HG02852 (cell line): Measurements from ENCODE around the gene CDH11.

ENCODE experiments used
- ATAC-seq: cut with Tn5 transposase; IDR thresholded peaks from one replicate; pipeline ENCODE4 v1.9.1; 2021; ENCODE audit warnings: mild to moderate bottlenecking, moderate library complexity; ENCODE audit not compliant: unreplicated experiment

CDH11 gene, protein sequence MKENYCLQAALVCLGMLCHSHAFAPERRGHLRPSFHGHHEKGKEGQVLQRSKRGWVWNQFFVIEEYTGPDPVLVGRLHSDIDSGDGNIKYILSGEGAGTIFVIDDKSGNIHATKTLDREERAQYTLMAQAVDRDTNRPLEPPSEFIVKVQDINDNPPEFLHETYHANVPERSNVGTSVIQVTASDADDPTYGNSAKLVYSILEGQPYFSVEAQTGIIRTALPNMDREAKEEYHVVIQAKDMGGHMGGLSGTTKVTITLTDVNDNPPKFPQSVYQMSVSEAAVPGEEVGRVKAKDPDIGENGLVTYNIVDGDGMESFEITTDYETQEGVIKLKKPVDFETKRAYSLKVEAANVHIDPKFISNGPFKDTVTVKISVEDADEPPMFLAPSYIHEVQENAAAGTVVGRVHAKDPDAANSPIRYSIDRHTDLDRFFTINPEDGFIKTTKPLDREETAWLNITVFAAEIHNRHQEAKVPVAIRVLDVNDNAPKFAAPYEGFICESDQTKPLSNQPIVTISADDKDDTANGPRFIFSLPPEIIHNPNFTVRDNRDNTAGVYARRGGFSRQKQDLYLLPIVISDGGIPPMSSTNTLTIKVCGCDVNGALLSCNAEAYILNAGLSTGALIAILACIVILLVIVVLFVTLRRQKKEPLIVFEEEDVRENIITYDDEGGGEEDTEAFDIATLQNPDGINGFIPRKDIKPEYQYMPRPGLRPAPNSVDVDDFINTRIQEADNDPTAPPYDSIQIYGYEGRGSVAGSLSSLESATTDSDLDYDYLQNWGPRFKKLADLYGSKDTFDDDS

DNA sequence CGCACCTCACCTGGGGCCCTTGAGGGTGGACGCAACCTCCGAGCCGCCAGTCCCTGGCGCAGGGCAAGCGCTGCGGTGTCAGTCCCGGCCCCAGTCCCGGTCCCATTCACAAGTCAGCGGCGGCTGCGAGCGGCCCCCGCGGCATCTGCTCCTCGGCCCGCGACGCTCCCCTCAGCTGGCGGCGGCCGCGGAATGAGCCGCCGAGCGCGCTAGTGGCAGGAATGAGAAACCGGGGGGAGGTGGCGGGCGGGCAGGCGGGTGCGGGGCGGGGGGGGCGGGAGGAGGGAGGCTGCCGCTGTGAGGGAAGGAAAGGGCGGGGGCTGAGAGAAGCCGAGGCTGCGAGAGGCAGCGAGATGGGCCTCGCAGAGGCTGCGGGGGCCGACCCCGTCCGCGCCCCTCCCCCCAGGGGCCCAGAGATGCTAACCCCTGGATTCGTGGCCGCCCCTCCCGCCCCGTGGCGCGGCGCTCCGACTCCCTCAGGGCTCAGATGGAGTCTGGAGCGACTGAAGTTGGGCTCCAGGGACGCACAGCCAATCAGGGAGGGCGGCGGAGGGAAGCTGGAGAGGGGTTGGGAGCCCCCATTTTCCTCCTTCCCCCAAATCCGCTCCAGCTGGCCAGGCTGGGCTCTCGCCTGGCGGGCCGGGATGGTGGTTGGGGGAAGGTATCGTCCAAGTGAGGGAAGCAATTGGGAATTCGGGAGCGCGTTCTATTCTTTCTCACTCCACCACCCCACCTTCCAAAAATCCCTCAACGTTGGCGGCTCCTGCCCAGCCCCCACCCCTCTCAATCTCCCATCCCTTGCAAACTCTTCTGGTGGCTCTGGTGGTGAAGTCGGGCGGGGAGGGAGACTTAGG lies at the start of gene CDH11:
Gene CDH11, minus strand, starts transcription at position 194 of the 854 bp plus-strand sequence. CDS start 117,194 bp downstream, outside the sequence.
- no peak for ATAC-seq

DNA sequence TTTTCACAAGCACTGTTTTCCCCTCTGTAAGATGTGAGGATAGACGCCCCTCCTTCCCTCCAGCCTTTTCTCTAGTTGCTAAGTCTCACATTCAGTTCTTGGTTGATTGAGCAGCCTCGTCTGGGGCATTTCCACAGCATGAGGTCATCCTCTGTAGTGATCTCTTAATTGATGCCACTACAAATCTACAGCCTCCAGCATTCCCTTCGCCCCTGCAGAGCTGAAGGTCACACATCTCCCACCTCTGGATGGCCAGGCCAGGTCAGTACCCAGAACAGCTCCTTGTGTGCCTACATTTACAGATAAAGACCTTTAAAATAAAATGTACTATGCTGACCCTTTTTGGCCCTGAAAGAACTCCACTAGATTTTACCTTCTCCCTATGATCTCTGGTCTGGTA lies 32.5 kb upstream of the CDH11 start:
- ATAC-seq = no peak

DNA sequence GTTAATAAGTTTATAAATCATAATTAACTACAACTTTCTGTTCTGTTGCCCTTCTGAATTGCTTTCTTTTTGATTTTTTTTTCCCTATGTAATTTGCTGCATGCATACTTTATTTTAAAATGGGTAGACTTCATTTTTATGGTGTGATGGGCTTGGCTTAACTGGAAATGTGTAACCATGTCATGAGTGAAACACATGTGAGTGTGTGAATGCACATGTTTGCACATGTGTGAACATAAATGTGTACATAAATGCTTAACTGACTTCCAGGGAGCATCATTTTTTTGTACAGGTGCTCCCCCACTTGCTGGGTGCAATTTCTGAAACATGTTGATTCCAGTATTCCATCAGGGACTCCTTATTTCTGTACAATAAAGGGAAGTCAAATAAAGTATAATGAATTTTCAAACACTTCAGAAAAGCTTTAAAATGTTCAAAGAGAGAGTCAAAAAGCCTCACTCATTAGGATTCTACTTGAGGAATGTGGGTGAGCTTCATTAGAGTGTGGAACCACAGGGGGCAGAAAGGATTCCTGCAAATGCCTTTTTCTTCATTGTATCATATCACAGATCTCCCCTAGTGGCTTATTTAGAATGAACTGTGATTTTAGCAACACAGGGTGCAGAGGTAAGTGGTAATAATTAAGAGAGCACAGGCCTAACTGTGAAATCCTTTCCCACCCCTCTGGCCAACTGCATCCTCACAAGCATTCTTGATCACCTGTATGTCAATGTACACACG lies 31.7 kb upstream of the CDH11 start:
- ATAC-seq = no peak

DNA sequence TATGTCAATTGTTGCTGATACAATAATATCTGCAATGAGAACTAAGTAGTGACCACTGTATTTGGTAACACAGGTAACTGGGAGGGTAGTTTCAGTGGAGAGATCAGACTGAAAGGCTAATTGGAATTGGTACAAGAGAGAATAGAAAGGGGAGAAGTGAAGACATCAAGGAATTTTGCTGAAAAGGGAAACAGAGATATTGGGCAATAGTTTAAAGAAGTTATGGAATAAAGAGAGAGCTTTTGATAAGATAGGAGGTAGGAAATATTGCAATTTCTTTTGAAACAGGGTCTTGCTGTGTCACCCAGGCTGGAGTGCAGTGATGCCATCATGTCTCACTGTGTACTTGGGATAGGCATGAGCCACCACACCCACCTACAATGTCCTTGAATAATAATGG lies 26.9 kb upstream of the CDH11 start:
- ATAC-seq = no peak

DNA sequence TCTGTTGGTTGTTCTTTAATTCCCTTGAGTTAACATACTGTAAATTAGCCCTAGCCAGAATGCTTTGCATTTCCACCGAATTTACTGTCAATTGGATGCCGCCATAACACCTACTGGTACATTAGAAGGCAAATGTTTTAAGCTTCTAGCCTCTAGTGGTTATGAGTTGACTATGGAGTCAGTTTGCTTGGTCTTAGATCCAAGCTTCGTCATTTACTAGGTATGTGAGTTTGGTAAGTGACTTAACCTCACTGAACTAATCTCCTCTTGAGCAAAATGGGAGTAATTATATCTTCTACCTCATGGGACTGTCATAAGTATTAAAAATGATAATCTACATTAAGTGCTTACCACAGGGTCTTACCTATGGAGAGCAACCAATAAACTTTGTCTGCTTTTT lies 20.4 kb upstream of the CDH11 start:
- ATAC-seq = no peak

DNA sequence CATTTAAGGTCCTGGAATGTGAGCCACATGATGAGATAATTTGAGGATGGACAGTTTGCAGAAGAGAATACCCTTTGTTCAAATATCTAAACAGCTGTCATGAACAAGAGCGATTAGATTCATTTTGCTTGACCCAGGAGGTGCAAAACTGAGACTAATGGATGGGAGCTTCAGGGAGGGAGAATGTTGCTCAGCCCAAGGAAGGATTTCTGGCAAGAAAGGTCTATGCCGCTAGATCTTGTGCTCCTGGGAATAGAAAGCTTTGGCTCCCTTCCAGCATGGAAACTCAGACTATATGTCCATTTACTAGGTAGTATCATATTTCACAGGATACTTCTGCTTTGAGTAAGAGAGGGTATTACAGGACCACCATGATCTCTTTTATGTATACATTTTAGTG lies 14.8 kb upstream of the CDH11 start:
- ATAC-seq = no peak

DNA sequence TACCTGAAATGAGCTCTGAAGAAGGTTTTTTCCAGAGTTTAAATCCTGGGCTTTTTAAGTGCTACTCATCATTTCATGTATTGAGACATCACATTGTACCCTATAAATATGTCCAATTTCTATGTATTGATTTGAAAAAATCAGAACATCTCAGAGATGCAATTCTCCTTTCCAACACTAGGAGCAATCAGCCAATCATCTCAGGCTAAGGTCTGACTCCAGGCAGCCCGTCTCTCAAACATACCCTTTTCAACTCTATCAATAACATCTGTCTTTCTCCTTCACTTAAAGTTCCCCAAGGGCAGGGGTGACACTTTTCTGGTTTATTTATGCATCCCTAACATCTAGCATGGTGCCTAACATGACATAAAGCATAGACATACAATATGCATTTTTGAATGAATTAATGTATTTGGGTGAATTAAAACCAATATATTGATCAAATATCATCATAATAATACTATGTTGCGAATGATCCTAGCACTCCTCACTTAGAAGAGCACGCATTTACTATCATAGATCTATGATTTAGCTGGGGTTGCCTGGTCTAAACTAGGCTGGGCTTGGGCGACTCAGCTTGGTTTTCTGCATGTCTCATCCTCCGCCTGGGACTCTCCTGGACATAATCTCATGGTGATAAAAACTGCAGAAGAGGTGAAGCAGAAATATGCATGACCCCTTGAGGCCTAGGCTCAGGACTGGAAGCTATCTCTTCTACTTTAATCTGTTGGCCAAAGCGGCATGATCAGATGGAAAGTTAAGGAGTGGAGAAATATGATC lies 5.2 kb upstream of the CDH11 start:
- no peak for ATAC-seq

DNA sequence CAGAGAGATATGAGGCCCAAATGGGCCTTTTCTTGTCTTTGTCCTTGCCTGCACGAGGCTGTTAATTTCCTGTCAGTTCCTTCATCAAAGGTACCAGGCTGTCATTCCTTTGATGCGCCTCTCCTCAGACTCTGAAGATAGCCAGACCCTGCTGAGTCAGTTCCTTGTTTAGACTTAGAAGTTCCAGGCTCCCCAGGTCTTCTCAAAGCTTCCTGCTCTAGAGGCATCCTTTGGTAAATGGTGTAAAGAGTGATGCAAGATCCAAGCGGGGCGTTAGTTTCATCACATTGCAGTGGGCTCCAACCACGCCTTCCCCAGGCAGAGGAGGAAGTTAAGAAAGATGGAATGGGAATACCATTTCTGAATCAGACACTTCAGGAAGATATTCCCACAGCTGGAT lies 4.0 kb upstream of the CDH11 start:
- no peak for ATAC-seq

DNA sequence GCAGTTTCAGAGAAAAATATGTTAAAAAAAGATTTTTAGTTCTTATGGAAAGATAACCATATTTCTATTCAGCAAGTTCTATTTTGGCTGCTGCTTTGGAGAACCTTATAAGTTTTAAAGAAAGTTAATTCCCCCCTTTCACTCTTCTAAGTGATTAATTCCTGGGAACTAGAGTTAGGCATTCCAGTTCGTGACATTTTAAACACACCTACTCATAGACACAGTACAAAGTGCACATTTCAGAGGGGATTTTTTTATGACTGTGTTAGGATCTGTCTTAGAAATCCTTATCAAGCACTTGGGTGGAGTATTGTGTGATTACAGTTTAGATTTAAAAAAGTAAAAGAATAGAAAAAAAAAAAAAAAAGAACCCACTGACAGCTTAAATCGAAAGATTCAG lies 3.5 kb upstream of the CDH11 start:
- ATAC-seq = no peak

DNA sequence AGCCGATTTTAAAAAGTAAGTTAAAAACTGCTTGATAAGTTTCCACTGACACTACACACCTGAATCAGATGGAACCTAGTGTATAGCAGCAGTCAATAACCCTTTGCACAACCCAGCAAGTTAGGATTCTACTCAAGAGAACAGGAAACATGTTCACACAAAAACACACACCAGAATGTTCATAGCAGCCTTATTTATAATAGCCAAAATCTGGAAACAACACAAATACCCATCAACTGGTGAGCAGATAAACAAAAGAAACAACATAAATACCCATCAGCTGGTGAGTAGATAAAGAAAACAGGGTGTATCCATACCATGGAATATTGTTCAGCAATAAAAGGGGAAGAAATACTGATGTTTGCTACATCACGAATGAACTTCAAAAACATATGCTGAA lies 2.7 kb upstream of the CDH11 start:
- ATAC-seq = no peak

DNA sequence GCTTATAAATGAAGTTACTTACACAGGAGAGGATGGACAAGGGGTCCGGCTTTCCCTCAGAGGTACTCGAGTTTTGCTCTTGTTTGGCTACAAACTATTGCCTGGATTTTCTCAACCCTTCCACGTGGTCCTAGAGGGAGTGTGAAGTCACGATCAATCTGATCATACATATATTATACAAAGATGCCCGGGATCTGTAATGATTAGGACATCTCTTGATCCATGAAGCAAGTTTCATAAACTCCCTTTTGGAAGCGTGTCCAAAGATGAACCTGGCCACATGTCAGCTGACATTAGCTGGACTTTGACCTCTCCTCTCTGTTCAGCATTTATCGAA lies 2.3 kb upstream of the CDH11 start:
- no peak for ATAC-seq

DNA sequence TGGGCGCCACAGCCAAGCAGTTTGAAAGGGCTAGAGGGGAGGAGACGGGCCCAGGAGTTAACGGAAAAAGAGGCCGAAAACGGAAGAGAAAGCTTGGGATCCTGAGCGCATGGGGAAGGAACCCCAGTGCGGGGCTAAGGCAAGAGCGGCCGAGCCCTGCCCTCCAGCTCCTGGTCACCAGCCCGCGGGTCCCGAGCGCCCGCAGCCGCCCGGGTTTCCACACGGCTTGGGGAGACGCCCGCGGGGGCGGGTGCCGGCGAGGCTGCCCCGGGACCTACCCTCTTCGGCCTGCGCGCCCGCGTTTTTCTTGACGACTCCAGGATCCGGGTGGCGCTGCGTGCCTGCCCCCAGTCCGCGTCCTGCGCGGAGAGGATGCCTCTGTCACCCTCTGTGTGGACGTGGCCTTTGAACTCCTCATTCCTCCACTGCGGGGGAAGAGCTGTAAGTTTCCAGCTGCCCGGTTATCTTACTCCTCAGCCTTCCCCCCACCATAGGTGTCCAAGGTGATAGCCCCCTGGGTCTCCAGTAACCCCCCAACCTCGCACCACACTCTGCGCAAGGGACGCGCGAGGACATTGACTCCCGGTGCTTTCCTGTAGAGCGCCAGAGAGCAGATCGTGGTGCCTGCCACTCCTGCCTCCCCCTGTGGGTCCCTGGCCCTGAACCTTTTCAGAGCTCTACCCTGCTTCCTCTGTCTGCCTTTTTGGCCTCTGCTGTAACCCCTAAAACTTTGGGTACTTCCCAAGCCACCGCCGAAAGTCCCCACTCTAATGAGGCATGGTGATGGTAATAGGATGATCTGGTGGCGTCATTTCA lies 1.7 kb upstream of the CDH11 start:
- ATAC-seq = no peak

DNA sequence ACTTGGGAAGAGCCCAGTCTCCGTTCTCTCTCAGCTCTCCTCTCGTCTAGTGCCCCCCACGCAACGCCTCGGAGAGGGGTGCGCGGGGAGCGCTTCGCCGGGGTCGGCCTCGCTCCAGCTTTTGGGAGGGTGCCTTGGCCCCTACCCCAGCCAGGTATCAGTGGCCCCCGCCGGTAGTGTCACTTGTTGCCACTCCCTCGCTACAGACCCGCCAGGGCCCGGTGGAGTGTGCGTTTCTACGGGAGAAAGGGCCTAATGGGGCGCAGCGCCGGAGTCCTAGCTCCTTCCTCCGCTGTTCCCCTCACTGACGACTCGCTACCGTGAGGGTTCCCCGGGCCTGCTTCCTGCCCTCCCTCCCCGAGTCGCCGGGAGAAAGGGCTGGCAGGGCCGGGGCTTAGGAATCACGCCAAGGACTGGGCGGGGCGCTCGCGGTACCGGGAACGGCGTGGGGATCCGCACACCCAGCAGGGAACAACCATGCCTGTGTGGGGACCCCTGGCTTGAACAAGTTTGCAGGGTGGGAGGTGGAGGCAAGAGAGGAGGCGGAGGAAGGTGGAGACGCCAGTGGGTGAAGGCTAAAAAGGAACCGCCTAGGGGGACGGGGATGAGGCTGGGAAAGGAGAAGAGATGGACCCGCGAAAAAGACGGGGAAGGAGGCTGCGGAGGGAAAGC lies 997 bp upstream of the CDH11 start:
- no peak for ATAC-seq

DNA sequence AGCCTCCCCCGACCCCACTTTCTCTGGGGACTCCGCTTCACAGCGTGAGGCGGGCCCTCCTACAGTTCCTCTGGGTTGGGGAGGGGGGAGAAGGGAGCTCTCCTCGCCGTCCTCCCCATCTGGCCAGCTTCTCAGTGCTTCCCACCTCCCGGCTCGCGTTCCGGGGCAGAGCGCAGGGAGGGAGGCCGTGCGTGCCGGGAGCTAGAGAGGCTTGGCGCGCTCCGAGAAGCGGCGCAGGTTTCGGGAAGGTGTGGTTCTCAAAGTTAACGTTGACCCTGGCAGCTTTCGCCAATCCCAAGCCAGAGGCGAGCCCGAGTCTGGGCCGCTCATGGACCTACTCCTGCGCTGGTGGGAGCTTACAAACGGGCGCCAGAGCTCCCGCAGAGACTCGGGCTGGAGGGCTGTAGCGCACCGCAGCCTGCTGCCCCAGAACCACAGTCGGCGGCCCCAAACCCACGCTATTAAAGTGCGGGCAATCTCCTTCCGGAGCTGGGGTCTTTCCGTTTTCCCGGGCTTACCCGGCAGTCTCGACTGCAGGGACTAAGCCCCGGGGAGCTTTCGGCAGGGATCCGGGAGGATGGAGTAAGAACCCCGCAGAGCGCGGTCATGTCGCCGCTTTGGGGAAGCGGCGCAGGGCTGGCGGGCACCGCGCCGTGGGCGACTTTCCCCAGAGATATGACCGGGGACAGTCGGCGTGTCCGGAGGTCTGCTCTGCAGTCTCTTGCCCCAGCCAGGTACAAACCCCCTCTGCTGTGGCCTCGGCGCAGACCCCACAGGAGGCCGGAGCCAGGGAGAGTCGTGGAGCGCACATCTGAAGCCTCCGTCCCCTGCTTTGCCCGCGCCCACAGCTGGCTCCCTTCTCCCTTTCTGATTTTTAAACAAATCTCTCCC lies 787 bp downstream of the CDH11 start:
- ATAC-seq = no peak

DNA sequence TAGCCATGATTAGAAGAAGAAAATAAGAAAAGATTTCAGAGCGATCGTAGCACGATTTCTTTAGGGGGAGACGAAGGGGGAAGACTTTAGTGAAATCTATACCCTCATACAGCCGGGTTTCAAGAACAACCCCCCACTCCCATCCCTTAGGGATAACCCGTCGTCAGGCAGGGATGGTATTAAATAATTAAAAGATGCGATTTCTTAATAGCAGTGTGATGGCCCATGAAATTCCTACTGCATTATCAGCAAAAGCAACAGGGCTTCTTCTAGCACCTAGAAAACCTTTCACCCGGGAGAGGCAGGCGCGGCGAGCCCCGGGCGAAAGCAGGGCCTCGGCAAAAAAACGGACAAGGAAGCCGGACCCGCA lies 1.4 kb downstream of the CDH11 start:
- no peak for ATAC-seq

DNA sequence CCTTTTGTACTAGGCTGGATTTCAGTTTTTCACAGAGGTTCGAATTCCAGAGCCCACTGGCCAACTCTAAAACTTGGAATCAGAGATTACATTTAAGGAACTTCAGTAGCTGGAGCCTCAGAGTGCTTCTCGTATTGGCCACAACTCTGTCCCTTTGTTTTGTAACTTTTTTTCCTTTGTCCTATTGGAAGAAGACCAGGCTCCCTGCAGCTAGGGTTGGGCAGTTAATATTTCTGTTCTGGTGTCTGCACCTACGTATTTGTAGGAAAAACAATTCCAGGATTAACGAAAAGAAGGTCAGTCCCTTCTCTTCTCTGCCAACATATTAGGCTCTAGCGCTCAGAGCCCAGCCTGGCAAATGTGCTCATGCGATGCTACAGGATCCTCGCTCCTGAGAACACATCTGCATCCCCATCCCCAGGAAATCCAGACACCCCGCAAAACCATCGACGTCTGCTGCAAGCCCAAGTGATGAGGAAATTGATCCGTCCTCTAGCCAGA lies 1.9 kb downstream of the CDH11 start:
- ATAC-seq = no peak

DNA sequence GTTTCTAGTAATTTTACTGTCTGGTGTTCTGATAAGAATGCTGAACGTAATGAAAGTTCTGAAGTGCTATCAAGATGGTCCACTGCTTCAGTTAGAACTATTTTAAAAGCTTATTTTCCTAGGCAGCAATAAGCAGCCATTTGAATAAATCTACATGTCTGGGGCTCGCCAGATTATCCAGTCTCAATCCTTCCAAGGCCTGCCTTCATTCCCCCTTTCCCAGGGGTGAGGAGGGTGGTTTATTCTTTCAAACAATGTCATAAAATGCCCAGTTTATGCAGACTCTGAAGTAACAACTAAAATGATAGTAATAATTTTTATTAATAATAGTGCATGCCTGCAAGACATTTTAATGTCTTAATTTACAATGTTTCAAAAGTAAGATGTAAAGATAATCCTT lies 2.4 kb downstream of the CDH11 start:
- ATAC-seq = no peak

DNA sequence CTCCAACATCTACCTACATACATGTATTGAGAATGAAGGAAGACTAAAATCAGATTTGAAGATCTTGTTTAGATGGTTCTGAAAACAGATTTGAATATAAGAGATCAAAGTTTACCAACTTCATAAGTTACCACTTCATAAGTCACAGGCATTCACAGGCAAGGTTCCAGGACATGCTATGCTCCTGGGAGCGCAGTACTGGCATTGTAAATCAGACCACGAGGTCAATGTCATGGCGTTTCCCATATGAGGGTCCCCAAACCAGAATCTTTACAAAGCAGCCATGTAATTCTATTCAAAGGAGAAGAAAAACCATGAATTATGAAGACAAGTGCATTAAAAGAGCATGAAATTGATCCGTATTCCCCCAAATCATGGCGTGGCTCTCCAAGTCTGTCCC lies 3.0 kb downstream of the CDH11 start:
- no peak for ATAC-seq
